H9 (cell line): ENCODE measurements around the gene ARRB1. TPM values are rescaled to one million over a fixed set of nuclear protein-coding genes. Genes with fewer than 3 reads are reported as not detected.

Experiments used
- DNase-seq: peaks from one replicate; pipeline ENCODE4 v3.0.0-alpha.2; 2017
- H2AFZ ChIP-seq: one replicate; pipeline ENCODE4 v1.6.1; 2013; ENCODE audit warnings: mild to moderate bottlenecking, low read length, control low read depth, moderate library complexity
- H2AK5ac ChIP-seq: 2 replicates; pipeline ENCODE4 v1.6.1; 2013; ENCODE audit warnings: low read length, control low read depth, mixed read lengths; ENCODE audit not compliant: insufficient read length
- H2BK120ac ChIP-seq: one replicate; pipeline ENCODE4 v1.6.1; 2013; ENCODE audit warnings: low read depth, mild to moderate bottlenecking, low read length, control low read depth, inconsistent platforms; ENCODE audit not compliant: poor library complexity, severe bottlenecking
- H2BK12ac ChIP-seq: 2 replicates; pipeline ENCODE4 v1.6.1; 2013; ENCODE audit warnings: low read length, control low read depth, mixed read lengths, low read depth; ENCODE audit not compliant: insufficient read length
- H2BK15ac ChIP-seq: 2 replicates; pipeline ENCODE4 v1.6.1; 2013; ENCODE audit warnings: low read depth, low read length, control low read depth
- H2BK20ac ChIP-seq: one replicate; pipeline ENCODE4 v1.6.1; 2013; ENCODE audit warnings: low read depth, mild to moderate bottlenecking, low read length, control low read depth, inconsistent platforms; ENCODE audit not compliant: poor library complexity, severe bottlenecking
- H2BK5ac ChIP-seq: 2 replicates; pipeline ENCODE4 v1.6.1; 2013; ENCODE audit warnings: low read length, control low read depth, mixed read lengths; ENCODE audit not compliant: insufficient read length
- H3K14ac ChIP-seq: 2 replicates; pipeline ENCODE4 v1.6.1; 2013; ENCODE audit warnings: low read length, control low read depth; ENCODE audit not compliant: insufficient read depth
- H3K18ac ChIP-seq: 2 replicates; pipeline ENCODE4 v1.6.1; 2013; ENCODE audit warnings: low read depth, mild to moderate bottlenecking, mixed read lengths, low read length, control low read depth; ENCODE audit not compliant: insufficient read length
- H3K23ac ChIP-seq: 2 replicates; pipeline ENCODE4 v1.6.1; 2013; ENCODE audit warnings: low read length, control low read depth, mixed read lengths, low read depth; ENCODE audit not compliant: insufficient read length
- H3K23me2 ChIP-seq: 2 replicates; pipeline ENCODE4 v1.6.1; 2013; ENCODE audit warnings: low read depth, mild to moderate bottlenecking, mixed read lengths, low read length, control low read depth; ENCODE audit not compliant: insufficient read length, poor library complexity, severe bottlenecking
- H3K27ac ChIP-seq: 2 replicates; pipeline ENCODE4 v1.5.1; 2013; ENCODE audit warnings: low read length, control low read depth, mixed read lengths, low read depth; ENCODE audit not compliant: insufficient read length
- H3K27me3 ChIP-seq: 2 replicates; pipeline ENCODE4 v1.6.1; 2013; ENCODE audit warnings: low read length, control low read depth, inconsistent platforms; ENCODE audit not compliant: insufficient read depth
- H3K4ac ChIP-seq: 2 replicates; pipeline ENCODE4 v1.6.1; 2013; ENCODE audit warnings: low read depth, mild to moderate bottlenecking, control low read depth, inconsistent platforms, low read length, moderate library complexity
- H3K4me1 ChIP-seq: 2 replicates; pipeline ENCODE4 v1.6.1; 2013; ENCODE audit warnings: low read length, control low read depth, inconsistent platforms; ENCODE audit not compliant: insufficient read depth
- H3K4me2 ChIP-seq: 2 replicates; pipeline ENCODE4 v1.6.1; 2013; ENCODE audit warnings: low read length, control low read depth, mixed read lengths; ENCODE audit not compliant: insufficient read length, insufficient read depth
- H3K56ac ChIP-seq: 2 replicates; pipeline ENCODE4 v1.6.1; 2013; ENCODE audit warnings: low read depth, mild to moderate bottlenecking, mixed read lengths, low read length, control low read depth; ENCODE audit not compliant: insufficient read length
- H3K79me1 ChIP-seq: 2 replicates; pipeline ENCODE4 v1.6.1; 2013; ENCODE audit warnings: low read depth, mild to moderate bottlenecking, moderate library complexity, low read length, control low read depth, inconsistent platforms; ENCODE audit not compliant: insufficient read depth, poor library complexity, severe bottlenecking
- H3K79me2 ChIP-seq: 2 replicates; pipeline ENCODE4 v1.6.1; 2013; ENCODE audit warnings: low read length, control low read depth, inconsistent platforms; ENCODE audit not compliant: insufficient read depth
- H3K9ac ChIP-seq: 2 replicates; pipeline ENCODE4 v1.6.1; 2013; ENCODE audit warnings: low read length, control low read depth, mixed read lengths; ENCODE audit not compliant: insufficient read length; ENCODE audit errors: extremely low read depth
- H3K9me3 ChIP-seq: one replicate; pipeline ENCODE4 v1.6.1; 2013; ENCODE audit warnings: low read depth, low read length, inconsistent platforms; ENCODE audit not compliant: control insufficient read depth
- H3T11ph ChIP-seq: one replicate; pipeline ENCODE4 v1.6.1; 2013; ENCODE audit warnings: mild to moderate bottlenecking, low read length, control low read depth, inconsistent platforms
- H4K20me1 ChIP-seq: one replicate; pipeline ENCODE4 v1.6.1; 2013; ENCODE audit not compliant: control insufficient read depth, insufficient read length, insufficient read depth
- H4K5ac ChIP-seq: 2 replicates; pipeline ENCODE4 v1.6.1; 2013; ENCODE audit warnings: low read depth, mild to moderate bottlenecking, mixed read lengths, low read length, control low read depth; ENCODE audit not compliant: insufficient read length
- H4K8ac ChIP-seq: replicated peaks from 2 replicates; pipeline ENCODE4 v1.6.1; 2013; ENCODE audit warnings: low read length, control low read depth, mixed read lengths, low read depth; ENCODE audit not compliant: insufficient read length
- H4K91ac ChIP-seq: 2 replicates; pipeline ENCODE4 v1.6.1; 2013; ENCODE audit warnings: low read depth, mild to moderate bottlenecking, moderate library complexity, mixed read lengths, low read length, control low read depth; ENCODE audit not compliant: insufficient read length
- H3K27ac Mint-ChIP-seq, 3 experiments: 2 replicates in 2 of 3; 3 replicates in 1 of 3; pipeline ENCODE4 v1.8.0; 2020 to 2021; ENCODE audit warnings: mixed read lengths in 3 of 3, mild to moderate bottlenecking in 1 of 3, moderate library complexity in 1 of 3
- H3K27me3 Mint-ChIP-seq: 2 replicates; pipeline ENCODE4 v1.8.0; 2021; ENCODE audit warnings: low read depth, mild to moderate bottlenecking, moderate library complexity, mixed read lengths
- H3K36me3 Mint-ChIP-seq, 3 experiments: 2 replicates in 2 of 3; 3 replicates in 1 of 3; pipeline ENCODE4 v1.8.0; 2020 to 2021; ENCODE audit warnings: low read depth in 3 of 3, mixed read lengths in 3 of 3; ENCODE audit not compliant: insufficient read depth in 1 of 3
- H3K4me1 Mint-ChIP-seq, 2 experiments: 2 replicates each; pipeline ENCODE4 v1.8.0; 2020; ENCODE audit warnings: mixed read lengths in 2 of 2
- H3K4me3 Mint-ChIP-seq, 2 experiments: 2 replicates in 1 of 2; 3 replicates in 1 of 2; pipeline ENCODE4 v1.8.0; 2020 to 2021; ENCODE audit warnings: mild to moderate bottlenecking in 2 of 2, mixed read lengths in 2 of 2, moderate library complexity in 1 of 2
- H3K9me3 Mint-ChIP-seq, 2 experiments: 2 replicates in 1 of 2; 3 replicates in 1 of 2; pipeline ENCODE4 v1.8.0; 2020; ENCODE audit warnings: mild to moderate bottlenecking in 2 of 2, mixed read lengths in 2 of 2, moderate library complexity in 1 of 2
- CTCF ChIP-seq: fragments of 200-600 bp; sonication (generic); conservative IDR thresholded peaks from 3 replicates; pipeline ENCODE4 v1.8.0; 2021; ENCODE audit warnings: antibody characterized with exemption, mild to moderate bottlenecking
- WGBS: extraction: QIAGEN DNeasy Blood & Tissue Kit; methylation state at CpG from one replicate; pipeline ENCODE4 v1.1.7; 2013; ENCODE audit warnings: missing lambda C conversion rate, low lambda C conversion rate, mixed read lengths; ENCODE audit not compliant: insufficient read length; ENCODE audit errors: extremely low coverage; 5-methylcytosine and 5-hydroxymethylcytosine counted together
- total RNA-seq: library from RNA; stranded (reverse); gene quantifications from 2 replicates; pipeline ENCODE4 v1.2.1, GENCODE V29; 2021

The ARRB1 gene
- total RNA-seq, 1 experiment from 2014 or later = 20.6 TPM

GRCh38 chr11:75375626-75376025 lies 24.2 kb upstream of the ARRB1 start:
- Histone ChIP-seq H3K79me2 (no peaks in the 10 kb centered on the region), H4K20me1 (no peaks in the 10 kb centered on the region), H2BK15ac (no peak overlapping the region), H3K4ac (no peak overlapping the region), H3K14ac (no peak overlapping the region; the same call in 1 of the 2 replicates), H3T11ph (no peak overlapping the region), H4K5ac (no peak overlapping the region), H3K79me1 (no peaks in the 10 kb centered on the region), H3K23me2 (no peaks in the 10 kb centered on the region), H3K4me2 (no peak overlapping the region), H2BK12ac (no peak overlapping the region), H3K18ac (no peak overlapping the region), H4K8ac (no peak overlapping the region), H3K56ac (no peak overlapping the region), H2BK5ac (no peak overlapping the region), H3K27me3 (no peaks in the 10 kb centered on the region), H2AFZ (no peak overlapping the region), H3K9me3 (no peaks in the 10 kb centered on the region), H2BK120ac (no peak overlapping the region), H3K27ac (no peak overlapping the region), H2AK5ac (no peak overlapping the region), H3K23ac (no peak overlapping the region), H2BK20ac (no peak overlapping the region), H3K4me1 (no peaks in the 10 kb centered on the region; the same call in 1 of the 2 replicates), H3K9ac (no peak overlapping the region), H4K91ac (no peak overlapping the region)
- no peaks in the 10 kb centered on the region for H3K9me3 Mint-ChIP-seq
- H3K27me3 Mint-ChIP-seq = 0 out of 2 replicates have a peak, but pooled peaks cover 2% of the 10 kb centered on the region
- no peak for DNase-seq
- peak overlapping the region in 1 of 3 experiments; percentile 22; a peak in 1 of 7 replicates for H3K27ac Mint-ChIP-seq
- no peak overlapping the region for H3K4me3 Mint-ChIP-seq
- TF ChIP-seq CTCF = no peak
- no CpG with 5 or more reads among the region's 8 CpGs for WGBS
- no peaks in the 10 kb centered on the region for H3K36me3 Mint-ChIP-seq
- peaks cover 0 to 5% of the 10 kb centered on the region in 2 experiments; a peak in 1 of 4 replicates for H3K4me1 Mint-ChIP-seq
